ENCODE results near the gene UPK3A.

- no peak for TF ChIP-seq POLR2AphosphoS5 (IDR thresholded peaks at IDR 0.05; ENCODE audit: low read depth, low read length)
- no peak for TF ChIP-seq CTCF (IDR thresholded peaks at IDR 0.05)
- TF ChIP-seq, protein P1, sequence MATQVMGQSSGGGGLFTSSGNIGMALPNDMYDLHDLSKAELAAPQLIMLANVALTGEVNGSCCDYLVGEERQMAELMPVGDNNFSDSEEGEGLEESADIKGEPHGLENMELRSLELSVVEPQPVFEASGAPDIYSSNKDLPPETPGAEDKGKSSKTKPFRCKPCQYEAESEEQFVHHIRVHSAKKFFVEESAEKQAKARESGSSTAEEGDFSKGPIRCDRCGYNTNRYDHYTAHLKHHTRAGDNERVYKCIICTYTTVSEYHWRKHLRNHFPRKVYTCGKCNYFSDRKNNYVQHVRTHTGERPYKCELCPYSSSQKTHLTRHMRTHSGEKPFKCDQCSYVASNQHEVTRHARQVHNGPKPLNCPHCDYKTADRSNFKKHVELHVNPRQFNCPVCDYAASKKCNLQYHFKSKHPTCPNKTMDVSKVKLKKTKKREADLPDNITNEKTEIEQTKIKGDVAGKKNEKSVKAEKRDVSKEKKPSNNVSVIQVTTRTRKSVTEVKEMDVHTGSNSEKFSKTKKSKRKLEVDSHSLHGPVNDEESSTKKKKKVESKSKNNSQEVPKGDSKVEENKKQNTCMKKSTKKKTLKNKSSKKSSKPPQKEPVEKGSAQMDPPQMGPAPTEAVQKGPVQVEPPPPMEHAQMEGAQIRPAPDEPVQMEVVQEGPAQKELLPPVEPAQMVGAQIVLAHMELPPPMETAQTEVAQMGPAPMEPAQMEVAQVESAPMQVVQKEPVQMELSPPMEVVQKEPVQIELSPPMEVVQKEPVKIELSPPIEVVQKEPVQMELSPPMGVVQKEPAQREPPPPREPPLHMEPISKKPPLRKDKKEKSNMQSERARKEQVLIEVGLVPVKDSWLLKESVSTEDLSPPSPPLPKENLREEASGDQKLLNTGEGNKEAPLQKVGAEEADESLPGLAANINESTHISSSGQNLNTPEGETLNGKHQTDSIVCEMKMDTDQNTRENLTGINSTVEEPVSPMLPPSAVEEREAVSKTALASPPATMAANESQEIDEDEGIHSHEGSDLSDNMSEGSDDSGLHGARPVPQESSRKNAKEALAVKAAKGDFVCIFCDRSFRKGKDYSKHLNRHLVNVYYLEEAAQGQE (IDR thresholded peaks at IDR 0.05; ENCODE audit: insufficient read depth in 1 of 2, low read depth in 2 of 2, low read length in 1 of 2) = no peak
- no peak for TF ChIP-seq SIN3A (IDR thresholded peaks at IDR 0.05; ENCODE audit: borderline replicate concordance, insufficient read depth, low read depth, low read length)
- no peak for TF ChIP-seq TCF7L2 (IDR thresholded peaks at IDR 0.05; ENCODE audit: low read depth, low read length)
These were observed 54.0 kb downstream of the UPK3A start for GRCh38 chr22:45338795-45339194.
